ENCODE results near the gene QKI.

- TF ChIP-seq CTCF (conservative IDR thresholded peaks at IDR 0.05 in 1 of 2, IDR thresholded peaks at IDR 0.05 in 1 of 2; ENCODE audit: low read depth in 1 of 2, low read length in 2 of 2) (no peak), EZH2 (IDR thresholded peaks at IDR 0.05; ENCODE audit: low read length, missing control alignments) (no peak)
These were observed 14.0 kb upstream of the QKI start for GRCh38 chr6:163400509-163400908.
